Measurements from ENCODE around the gene MYBPC2.

MYBPC2 gene

DNA sequence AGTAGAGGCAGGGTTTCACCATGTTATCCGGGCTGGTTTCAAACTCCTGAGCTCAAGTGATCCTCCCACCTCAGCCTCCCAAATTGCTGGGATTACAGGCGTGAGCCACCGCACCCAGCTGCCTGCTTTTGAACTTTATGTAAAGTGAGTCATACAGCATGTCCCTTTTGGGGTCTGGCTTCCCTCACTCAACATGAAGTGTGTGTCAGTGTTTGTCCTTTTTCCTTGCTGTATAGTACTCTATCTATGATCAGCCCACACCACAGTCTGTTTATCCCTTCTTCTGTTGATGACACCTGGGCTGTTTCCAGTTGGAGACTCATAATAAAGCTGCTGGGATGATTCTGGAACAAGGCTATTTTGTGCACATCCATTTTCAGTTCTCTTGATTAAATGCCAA is 11.9 kb upstream of the MYBPC2 start:
- TF ChIP-seq POLR2AphosphoS5 (IDR thresholded peaks at IDR 0.05; ENCODE audit: low read depth, low read length) (no peak), REST (IDR thresholded peaks at IDR 0.05; ENCODE audit: insufficient read depth in 1 of 2, low read depth in 2 of 2, low read length in 2 of 2) (no peak), SIN3A (IDR thresholded peaks at IDR 0.05; ENCODE audit: borderline replicate concordance, insufficient read depth, low read length) (no peak), TAF1 (IDR thresholded peaks at IDR 0.05; ENCODE audit: borderline replicate concordance, insufficient read depth, low read length) (no peak), FOXP2 (optimal IDR thresholded peaks at IDR 0.05; ENCODE audit: borderline replicate concordance, extremely low read depth, extremely low read length, insufficient read depth) (no peak)

DNA sequence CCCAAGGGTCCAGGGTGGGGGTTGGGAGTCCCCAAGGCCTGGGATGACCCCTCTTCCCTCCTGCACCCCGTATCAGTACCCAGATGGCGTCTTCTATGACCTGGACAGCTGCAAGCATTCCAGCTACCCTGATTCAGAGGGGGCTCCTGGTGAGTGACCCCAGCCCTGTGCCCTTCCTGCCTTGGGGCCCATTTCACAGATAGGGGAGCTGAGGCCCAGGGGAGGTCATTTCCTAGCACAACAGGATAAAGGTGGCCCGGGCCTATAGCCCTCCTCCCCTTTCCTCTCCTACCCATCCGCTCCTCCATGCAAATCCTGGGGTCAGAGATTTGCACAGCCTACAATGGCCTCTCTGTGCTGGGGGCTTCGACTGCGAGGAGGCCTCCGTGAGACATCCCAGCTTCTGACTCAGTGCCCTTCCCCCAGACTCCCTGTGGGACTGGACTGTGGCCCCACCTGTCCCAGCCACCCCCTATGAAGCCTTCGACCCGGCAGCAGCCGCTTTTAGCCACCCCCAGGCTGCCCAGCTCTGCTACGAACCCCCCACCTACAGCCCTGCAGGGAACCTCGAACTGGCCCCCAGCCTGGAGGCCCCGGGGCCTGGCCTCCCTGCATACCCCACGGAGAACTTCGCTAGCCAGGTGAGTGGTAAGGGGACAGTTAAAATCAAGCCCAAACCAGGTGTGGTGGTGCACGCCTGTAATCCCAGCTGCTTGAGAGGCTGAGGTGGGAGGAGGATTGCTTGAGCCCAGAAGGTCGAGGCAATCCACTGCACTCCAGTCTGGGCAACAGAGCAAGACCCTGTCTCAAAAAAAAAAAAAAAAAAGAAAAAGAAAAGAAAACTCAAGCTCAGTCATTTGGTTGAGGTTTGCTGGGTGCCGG is 10.1 kb upstream of the MYBPC2 start:
- TF ChIP-seq SIN3A (IDR thresholded peaks at IDR 0.05; ENCODE audit: borderline replicate concordance, insufficient read depth, low read length) (no peak), TAF1 (IDR thresholded peaks at IDR 0.05; ENCODE audit: borderline replicate concordance, insufficient read depth, low read length) (no peak), FOXP2 (optimal IDR thresholded peaks at IDR 0.05; ENCODE audit: borderline replicate concordance, extremely low read depth, extremely low read length, insufficient read depth) (no peak), REST (IDR thresholded peaks at IDR 0.05; ENCODE audit: insufficient read depth in 1 of 2, low read depth in 2 of 2, low read length in 2 of 2) (no peak), POLR2AphosphoS5 (IDR thresholded peaks at IDR 0.05; ENCODE audit: low read depth, low read length) (no peak)

- TF ChIP-seq FOXP2 (optimal IDR thresholded peaks at IDR 0.05; ENCODE audit: borderline replicate concordance, extremely low read depth, extremely low read length, insufficient read depth) (no peak), REST (IDR thresholded peaks at IDR 0.05; ENCODE audit: insufficient read depth in 1 of 2, low read depth in 2 of 2, low read length in 2 of 2) (no peak), TAF1 (IDR thresholded peaks at IDR 0.05; ENCODE audit: borderline replicate concordance, insufficient read depth, low read length) (no peak), SIN3A (IDR thresholded peaks at IDR 0.05; ENCODE audit: borderline replicate concordance, insufficient read depth, low read length) (no peak), POLR2AphosphoS5 (IDR thresholded peaks at IDR 0.05; ENCODE audit: low read depth, low read length) (no peak)
These were observed 9.2 kb upstream of the MYBPC2 start for GRCh38 chr19:50423279-50424113.

DNA sequence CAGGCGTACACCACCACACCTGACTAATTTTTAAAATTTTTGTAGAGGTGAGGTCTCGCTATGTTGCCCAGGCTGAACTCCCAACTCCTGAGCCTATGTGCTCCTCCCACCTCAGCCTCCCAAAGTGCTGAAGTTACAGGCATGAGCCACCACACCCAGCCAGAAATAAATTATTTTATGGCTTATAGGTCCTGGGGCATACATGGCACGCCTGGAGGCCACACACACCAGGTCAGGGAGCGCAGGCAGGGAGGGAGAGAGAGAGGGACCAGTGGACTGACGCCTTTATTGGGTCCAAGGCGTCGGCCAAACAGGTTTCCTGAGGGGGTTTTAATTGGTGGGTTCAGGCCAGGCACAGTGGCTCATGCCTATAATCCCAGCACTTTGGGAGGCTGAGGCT is 7.1 kb upstream of the MYBPC2 start:
- TF ChIP-seq FOXP2 (optimal IDR thresholded peaks at IDR 0.05; ENCODE audit: borderline replicate concordance, extremely low read depth, extremely low read length, insufficient read depth) (no peak), SIN3A (IDR thresholded peaks at IDR 0.05; ENCODE audit: borderline replicate concordance, insufficient read depth, low read length) (no peak), REST (IDR thresholded peaks at IDR 0.05; ENCODE audit: insufficient read depth in 1 of 2, low read depth in 2 of 2, low read length in 2 of 2) (no peak), POLR2AphosphoS5 (IDR thresholded peaks at IDR 0.05; ENCODE audit: low read depth, low read length) (no peak), TAF1 (IDR thresholded peaks at IDR 0.05; ENCODE audit: borderline replicate concordance, insufficient read depth, low read length) (no peak)
